HG02588 (cell line): Measurements from ENCODE around the gene FGF10.

Source experiments
- ATAC-seq: cut with Tn5 transposase; IDR thresholded peaks from one replicate; pipeline ENCODE4 v1.9.1; 2021; ENCODE audit warnings: mild to moderate bottlenecking, moderate library complexity; ENCODE audit not compliant: unreplicated experiment

Gene FGF10

GRCh38 chr5:44260793-44261192, 128.4 kb downstream of the FGF10 start:
- no peak for ATAC-seq

- ATAC-seq, result no peak
These were observed 131.4 kb downstream of the FGF10 start for GRCh38 chr5:44257653-44258365.

- no peak for ATAC-seq
These were observed 132.0 kb downstream of the FGF10 start for GRCh38 chr5:44257221-44257620.
